Type B pancreatic cell (in vitro differentiated cells): ENCODE data around the gene TH. TPM values are rescaled to one million over a fixed set of nuclear protein-coding genes. Genes with fewer than 3 reads are reported as not detected.

Source experiments
- DNase-seq: peaks from one replicate; pipeline ENCODE4 v3.0.0; 2021; ENCODE audit warnings: mixed read lengths; ENCODE audit not compliant: unreplicated experiment; ENCODE audit errors: extremely low spot score
- H3K27ac Mint-ChIP-seq: 2 replicates; pipeline ENCODE4 v1.8.0; 2021; ENCODE audit warnings: mild to moderate bottlenecking, mixed read lengths
- H3K27me3 Mint-ChIP-seq: 2 replicates; pipeline ENCODE4 v1.8.0; 2021; ENCODE audit warnings: mixed read lengths
- H3K36me3 Mint-ChIP-seq: 2 replicates; pipeline ENCODE4 v1.8.0; 2021; ENCODE audit warnings: mixed read lengths
- H3K4me1 Mint-ChIP-seq: one replicate; pipeline ENCODE4 v1.8.0; 2021; ENCODE audit warnings: mixed read lengths; ENCODE audit not compliant: unreplicated experiment
- H3K4me3 Mint-ChIP-seq: 2 replicates; pipeline ENCODE4 v1.8.0; 2021; ENCODE audit warnings: mild to moderate bottlenecking, mixed read lengths
- H3K9me3 Mint-ChIP-seq: 2 replicates; pipeline ENCODE4 v1.8.0; 2021; ENCODE audit warnings: mixed read lengths
- total RNA-seq: library from RNA; stranded (reverse); gene quantifications from 2 replicates; pipeline ENCODE4 v1.2.1, GENCODE V29; 2021; ENCODE audit warnings: low replicate concordance
- TF ChIP-seq, protein P1 (sequence below): fragments of 200-600 bp; sonication (generic); conservative IDR thresholded peaks from 2 replicates; pipeline ENCODE4 v1.5.0; 2021; ENCODE audit warnings: antibody characterized with exemption, mild to moderate bottlenecking

The TH gene
- total RNA-seq, 1 donor from 2014 or later, result 2.2 TPM

DNA sequence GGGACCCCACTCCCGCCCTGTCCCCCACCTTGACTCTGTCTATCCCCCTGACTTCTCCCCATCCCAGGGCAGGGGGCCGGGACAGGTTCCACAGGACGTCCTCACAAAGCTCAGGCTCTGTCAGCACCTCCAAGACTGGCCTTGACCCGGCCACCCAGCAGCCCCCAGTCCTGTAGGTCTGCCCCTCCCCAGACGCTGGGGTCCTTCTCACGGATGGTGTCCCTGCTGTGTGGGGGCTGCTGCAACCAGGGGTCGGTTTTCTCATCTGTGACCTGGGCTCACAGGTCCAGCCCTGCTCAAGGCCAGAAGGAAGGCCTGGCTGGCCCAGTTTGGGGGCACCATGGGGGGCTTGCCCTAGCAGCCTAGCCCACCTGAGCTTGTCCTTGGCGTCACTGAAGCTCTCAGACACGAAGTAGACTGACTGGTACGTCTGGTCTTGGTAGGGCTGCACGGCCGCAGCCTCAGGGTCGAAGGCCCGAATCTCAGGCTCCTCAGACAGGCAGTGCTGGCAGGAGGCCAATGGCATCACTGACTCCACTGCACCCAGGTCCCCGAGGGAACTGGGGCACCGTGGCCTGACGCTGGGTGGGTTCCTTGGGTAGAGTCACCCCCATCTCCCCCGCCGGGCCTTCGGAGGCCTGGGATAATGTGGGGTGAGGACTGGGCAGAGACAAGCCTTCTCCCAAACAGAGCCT, 6.6 kb downstream of the TH start:
- TF ChIP-seq, protein P1, sequence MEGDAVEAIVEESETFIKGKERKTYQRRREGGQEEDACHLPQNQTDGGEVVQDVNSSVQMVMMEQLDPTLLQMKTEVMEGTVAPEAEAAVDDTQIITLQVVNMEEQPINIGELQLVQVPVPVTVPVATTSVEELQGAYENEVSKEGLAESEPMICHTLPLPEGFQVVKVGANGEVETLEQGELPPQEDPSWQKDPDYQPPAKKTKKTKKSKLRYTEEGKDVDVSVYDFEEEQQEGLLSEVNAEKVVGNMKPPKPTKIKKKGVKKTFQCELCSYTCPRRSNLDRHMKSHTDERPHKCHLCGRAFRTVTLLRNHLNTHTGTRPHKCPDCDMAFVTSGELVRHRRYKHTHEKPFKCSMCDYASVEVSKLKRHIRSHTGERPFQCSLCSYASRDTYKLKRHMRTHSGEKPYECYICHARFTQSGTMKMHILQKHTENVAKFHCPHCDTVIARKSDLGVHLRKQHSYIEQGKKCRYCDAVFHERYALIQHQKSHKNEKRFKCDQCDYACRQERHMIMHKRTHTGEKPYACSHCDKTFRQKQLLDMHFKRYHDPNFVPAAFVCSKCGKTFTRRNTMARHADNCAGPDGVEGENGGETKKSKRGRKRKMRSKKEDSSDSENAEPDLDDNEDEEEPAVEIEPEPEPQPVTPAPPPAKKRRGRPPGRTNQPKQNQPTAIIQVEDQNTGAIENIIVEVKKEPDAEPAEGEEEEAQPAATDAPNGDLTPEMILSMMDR, result no peak
- Mint-ChIP-seq H3K27me3 (no peaks in the 10 kb centered on the region), H3K4me3 (no peak overlapping the region), H3K36me3 (no peaks in the 10 kb centered on the region), H3K27ac (no peak overlapping the region), H3K4me1 (no peaks in the 10 kb centered on the region), H3K9me3 (no peaks in the 10 kb centered on the region)
- DNase-seq, result no peak

DNA sequence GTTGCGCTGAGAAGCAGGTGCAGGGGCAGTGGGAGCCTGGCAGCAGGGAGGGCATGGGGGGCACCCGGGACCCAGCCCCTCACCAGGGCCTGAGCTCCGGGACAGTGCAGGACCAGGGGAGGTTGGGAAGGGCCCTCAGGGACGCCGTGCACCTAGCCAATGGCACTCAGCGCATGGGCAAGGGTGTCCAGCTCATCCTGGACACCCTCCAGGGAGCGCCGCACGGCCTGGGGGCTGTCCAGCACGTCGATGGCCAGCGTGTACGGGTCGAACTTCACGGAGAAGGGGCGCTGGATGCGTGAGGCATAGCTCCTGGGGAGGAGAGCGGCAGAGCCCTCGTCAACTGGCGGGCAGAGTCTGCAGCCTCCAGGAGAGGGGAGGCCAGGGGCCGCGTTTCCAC, 7.5 kb downstream of the TH start:
- TF ChIP-seq, protein P1, result no peak
- no peak for DNase-seq
- Mint-ChIP-seq H3K4me3 (no peak overlapping the region), H3K36me3 (no peaks in the 10 kb centered on the region), H3K27ac (no peak overlapping the region), H3K9me3 (no peaks in the 10 kb centered on the region), H3K4me1 (no peaks in the 10 kb centered on the region), H3K27me3 (no peaks in the 10 kb centered on the region)

DNA sequence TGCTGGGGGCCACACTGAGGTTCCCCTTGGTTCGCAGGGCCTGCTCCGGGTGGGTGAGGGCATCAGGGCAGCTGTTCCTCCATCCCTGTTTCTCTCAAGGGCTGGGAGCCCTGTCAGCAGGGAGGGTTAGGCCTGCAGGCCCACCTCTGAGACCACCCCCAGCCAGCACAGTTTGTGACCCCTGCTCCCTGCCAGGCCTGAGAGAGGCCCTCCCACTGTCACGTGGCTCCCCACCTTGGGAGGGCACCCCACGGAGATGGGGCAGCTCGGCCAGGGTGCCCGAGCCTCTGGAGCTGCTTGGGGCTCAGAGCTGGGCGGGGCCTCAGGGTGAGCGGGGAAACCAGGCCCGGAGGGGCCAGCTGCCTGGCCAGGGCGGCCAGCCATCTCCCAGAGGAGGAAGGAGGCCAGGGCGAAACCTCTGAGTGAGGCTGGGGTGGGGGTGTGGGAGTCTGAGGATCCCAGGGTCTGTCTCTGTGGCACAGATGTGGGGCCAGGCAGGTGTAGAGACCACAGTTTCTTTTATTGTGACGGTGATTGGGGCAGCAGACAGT, 8.1 kb downstream of the TH start:
- no peak overlapping the region for H3K27ac Mint-ChIP-seq

DNA sequence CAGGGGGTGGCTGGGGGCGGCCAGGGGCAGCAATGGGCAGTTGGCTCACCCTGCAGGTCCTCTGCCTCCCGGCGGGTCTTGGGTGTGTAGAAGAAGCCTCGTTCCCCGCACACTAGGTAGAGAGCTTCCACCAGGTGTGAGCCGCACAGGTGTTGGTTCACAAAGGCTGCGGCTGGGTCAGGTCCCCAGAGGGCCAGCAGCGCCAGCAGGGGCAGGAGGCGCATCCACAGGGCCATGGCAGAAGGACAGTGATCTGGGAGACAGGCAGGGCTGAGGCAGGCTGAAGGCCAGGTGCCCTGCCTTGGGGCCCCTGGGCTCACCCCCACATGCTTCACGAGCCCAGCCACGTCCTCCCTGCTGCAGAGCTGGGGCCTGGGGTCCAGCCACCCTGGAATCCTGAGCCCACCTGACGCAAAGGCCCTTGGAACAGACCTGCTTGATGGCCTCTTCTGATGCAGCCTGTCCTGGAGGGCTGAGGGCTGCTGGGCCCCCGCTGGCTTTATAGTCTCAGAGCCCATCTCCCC, 10.8 kb downstream of the TH start, which contains the start of gene INS:
TSS of gene INS (minus strand) at position 474 of the 524 bp plus-strand sequence. CDS start at position 236, 238 bp downstream.
- DNase-seq, result no peak
- H3K27ac Mint-ChIP-seq, result no peak within 1 kb of the TSS
- H3K36me3 Mint-ChIP-seq, result no peaks in the 10 kb centered on the region
- no peaks in the 10 kb centered on the region for H3K27me3 Mint-ChIP-seq
- H3K9me3 Mint-ChIP-seq, result no peaks in the 10 kb centered on the region
- TF ChIP-seq, protein P1, result no peak
- H3K4me1 Mint-ChIP-seq, result no peaks in the 10 kb centered on the region
- H3K4me3 Mint-ChIP-seq, result no peak within 1 kb of the TSS

More for the DNA sequence above, 8.1 kb downstream of the TH start:
- H3K27me3 Mint-ChIP-seq, result no peaks in the 10 kb centered on the region
- H3K9me3 Mint-ChIP-seq, result no peaks in the 10 kb centered on the region
- H3K36me3 Mint-ChIP-seq, result no peaks in the 10 kb centered on the region
- DNase-seq, result no peak
- H3K4me3 Mint-ChIP-seq, result no peak overlapping the region
- H3K4me1 Mint-ChIP-seq, result no peaks in the 10 kb centered on the region
- TF ChIP-seq, protein P1, result no peak

DNA sequence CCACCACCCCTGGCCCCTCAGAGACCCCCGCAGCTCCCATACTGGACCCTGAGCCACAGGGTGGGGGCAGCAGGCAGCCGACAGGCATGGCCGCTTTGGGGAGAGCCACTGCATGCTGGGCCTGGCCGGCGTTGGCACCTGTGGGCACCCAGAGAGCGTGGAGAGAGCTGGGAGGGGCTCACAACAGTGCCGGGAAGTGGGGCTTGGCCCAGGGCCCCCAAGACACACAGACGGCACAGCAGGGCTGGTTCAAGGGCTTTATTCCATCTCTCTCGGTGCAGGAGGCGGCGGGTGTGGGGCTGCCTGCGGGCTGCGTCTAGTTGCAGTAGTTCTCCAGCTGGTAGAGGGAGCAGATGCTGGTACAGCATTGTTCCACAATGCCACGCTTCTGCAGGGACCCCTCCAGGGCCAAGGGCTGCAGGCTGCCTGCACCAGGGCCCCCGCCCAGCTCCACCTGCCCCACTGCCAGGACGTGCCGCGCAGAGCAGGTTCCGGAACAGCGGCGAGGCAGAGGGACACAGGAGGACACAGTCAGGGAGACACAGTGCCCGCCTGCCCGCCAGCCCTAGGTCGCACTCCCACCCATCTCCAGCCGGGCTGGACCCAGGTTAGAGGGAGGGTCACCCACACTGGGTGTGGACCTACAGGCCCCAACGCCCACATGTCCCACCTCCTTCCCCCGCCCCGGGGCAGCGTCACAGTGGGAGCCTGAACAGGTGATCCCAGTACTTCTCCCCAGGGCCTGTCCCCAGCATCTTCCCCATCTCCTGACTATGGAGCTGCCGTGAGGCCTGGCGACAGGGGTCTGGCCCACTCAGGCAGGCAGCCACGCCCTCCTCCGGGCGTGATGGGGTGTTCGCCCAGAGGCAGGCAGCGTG, 11.8 kb downstream of the TH start:
- no peaks in the 10 kb centered on the region for H3K36me3 Mint-ChIP-seq
- no peak overlapping the region for H3K4me3 Mint-ChIP-seq
- TF ChIP-seq, protein P1, result no peak
- no peaks in the 10 kb centered on the region for H3K4me1 Mint-ChIP-seq
- H3K27ac Mint-ChIP-seq, result no peak overlapping the region
- no peaks in the 10 kb centered on the region for H3K9me3 Mint-ChIP-seq
- DNase-seq, result no peak
- H3K27me3 Mint-ChIP-seq, result no peaks in the 10 kb centered on the region
